GM12873 (cell line): ENCODE results near the gene TPCN2.

Source experiments
- CTCF ChIP-seq: IDR thresholded peaks from 2 replicates; pipeline ENCODE4 v1.5.1; 2012; ENCODE audit warnings: low read depth, mild to moderate bottlenecking, moderate library complexity, low read length, control low read depth; ENCODE audit not compliant: insufficient read depth; ENCODE audit errors: missing control alignments

Gene TPCN2

GRCh38 chr11:69048694-69049489 lies at the start of gene TPCN2:
Gene TPCN2, plus strand, starts transcription at chr11:69048932. Its CDS starts 66 bp downstream, at chr11:69048998.
- no peak for TF ChIP-seq CTCF

- no peak for TF ChIP-seq CTCF
Observed at GRCh38 chr11:68999093-68999747, 49.5 kb upstream of the TPCN2 start.

GRCh38 chr11:69000391-69000790 lies 48.3 kb upstream of the TPCN2 start:
- no peak for TF ChIP-seq CTCF

GRCh38 chr11:69000831-69001242 lies 47.9 kb upstream of the TPCN2 start:
- TF ChIP-seq CTCF = peak; percentile 16

GRCh38 chr11:69001243-69002081 lies 47.3 kb upstream of the TPCN2 start:
- TF ChIP-seq CTCF = no peak

- TF ChIP-seq CTCF = no peak
Observed at GRCh38 chr11:69002110-69002569, 46.6 kb upstream of the TPCN2 start.
